Neuronal stem cell (in vitro differentiated cells): ENCODE measurements around the gene SENP6.
"Not testable (repeated sequence)": the region's sequence is repeated elsewhere in the genome, so short reads cannot be mapped to it uniquely, and the experiment has no call there.

Experiments used
- DNase-seq: peaks from one replicate; pipeline ENCODE4 v3.0.0-alpha.2; 2013; ENCODE audit warnings: low spot score
- H2AFZ ChIP-seq: one replicate; pipeline ENCODE4 v1.6.1; 2013; ENCODE audit warnings: mild to moderate bottlenecking, low read length, inconsistent platforms
- H2AK5ac ChIP-seq: 2 replicates; pipeline ENCODE4 v1.6.1; 2013; ENCODE audit warnings: low read depth, mild to moderate bottlenecking, inconsistent platforms, low read length, moderate library complexity, mixed read lengths
- H2BK120ac ChIP-seq: 2 replicates; pipeline ENCODE4 v1.6.1; 2013; ENCODE audit warnings: low read depth, mild to moderate bottlenecking, inconsistent platforms, low read length, moderate library complexity, mixed read lengths
- H2BK12ac ChIP-seq: one replicate; pipeline ENCODE4 v1.6.1; 2013; ENCODE audit warnings: low read length, inconsistent platforms
- H2BK15ac ChIP-seq: 2 replicates; pipeline ENCODE4 v1.6.1; 2013; ENCODE audit warnings: mild to moderate bottlenecking, low read length, inconsistent platforms, mixed read lengths
- H2BK5ac ChIP-seq: one replicate; pipeline ENCODE4 v1.6.1; 2013; ENCODE audit warnings: inconsistent platforms, mild to moderate bottlenecking, low read length, moderate library complexity
- H3K14ac ChIP-seq: one replicate; pipeline ENCODE4 v1.6.1; 2013; ENCODE audit warnings: low read length, inconsistent platforms
- H3K18ac ChIP-seq: 2 replicates; pipeline ENCODE4 v1.6.1; 2013; ENCODE audit warnings: low read length, inconsistent platforms
- H3K23ac ChIP-seq: 2 replicates; pipeline ENCODE4 v1.6.1; 2013; ENCODE audit warnings: low read depth, mild to moderate bottlenecking, mixed read lengths, low read length, inconsistent platforms; ENCODE audit not compliant: poor library complexity
- H3K27ac ChIP-seq: replicated peaks from 3 replicates; pipeline ENCODE4 v1.5.1; 2013; ENCODE audit warnings: low read length, inconsistent platforms
- H3K27me3 ChIP-seq, 3 experiments: 2 replicates each; pipeline ENCODE4 v1.6.1; 2013; ENCODE audit warnings: low read length in 3 of 3, mild to moderate bottlenecking in 2 of 3, inconsistent platforms in 1 of 3, low read depth in 1 of 3, mixed read lengths in 1 of 3, moderate library complexity in 1 of 3; ENCODE audit not compliant: control insufficient read depth in 3 of 3, insufficient read depth in 3 of 3
- H3K36me3 ChIP-seq, 2 donors: replicated peaks in 1 of 2; 2 replicates each; pipeline ENCODE4 v1.6.1; 2013; ENCODE audit warnings: low read length in 2 of 2; ENCODE audit not compliant: control insufficient read depth in 2 of 2, insufficient read depth in 2 of 2
- H3K4ac ChIP-seq: 2 replicates; pipeline ENCODE4 v1.6.1; 2013; ENCODE audit warnings: inconsistent platforms, mild to moderate bottlenecking, low read length, moderate library complexity
- H3K4me1 ChIP-seq, 2 donors: 1 replicate in 1 of 2; 2 replicates in 1 of 2; pipeline ENCODE4 v1.6.1; 2013; ENCODE audit warnings: low read length in 2 of 2, low read depth in 1 of 2; ENCODE audit not compliant: control insufficient read depth in 2 of 2, insufficient read depth in 1 of 2
- H3K4me2 ChIP-seq: one replicate; pipeline ENCODE4 v1.6.1; 2013; ENCODE audit warnings: mild to moderate bottlenecking, low read length, inconsistent platforms; ENCODE audit not compliant: insufficient read depth, poor library complexity, severe bottlenecking
- H3K4me3 ChIP-seq, 2 donors: 2 replicates each; pipeline ENCODE4 v1.5.1; 2013; ENCODE audit warnings: low read length in 2 of 2, mild to moderate bottlenecking in 2 of 2, inconsistent platforms in 1 of 2, moderate library complexity in 1 of 2
- H3K79me1 ChIP-seq: one replicate; pipeline ENCODE4 v1.6.1; 2013; ENCODE audit warnings: low read depth, mild to moderate bottlenecking, inconsistent platforms, low read length, moderate library complexity
- H3K9ac ChIP-seq: one replicate; pipeline ENCODE4 v1.6.1; 2013; ENCODE audit warnings: mild to moderate bottlenecking, low read depth, low read length, inconsistent platforms; ENCODE audit not compliant: poor library complexity
- H3K9me3 ChIP-seq, 2 donors: replicated peaks in 1 of 2; 2 replicates each; pipeline versions ENCODE3 to v1.6.1; 2013; ENCODE audit warnings: low read length in 2 of 2, mild to moderate bottlenecking in 2 of 2, inconsistent platforms in 1 of 2, low read depth in 1 of 2, mixed read lengths in 1 of 2, moderate library complexity in 1 of 2; ENCODE audit not compliant: control insufficient read depth in 2 of 2, insufficient read depth in 1 of 2
- H4K8ac ChIP-seq: one replicate; pipeline ENCODE4 v1.6.1; 2013; ENCODE audit warnings: low read depth, mild to moderate bottlenecking, inconsistent platforms, low read length, moderate library complexity
- H4K91ac ChIP-seq: one replicate; pipeline ENCODE4 v1.6.1; 2013; ENCODE audit warnings: low read length, low read depth, mild to moderate bottlenecking, inconsistent platforms; ENCODE audit not compliant: poor library complexity
- WGBS, 2 donors: extraction: QIAGEN DNeasy Blood & Tissue Kit; methylation state at CpG; one replicate each; pipeline ENCODE4 v1.1.7; 2013; ENCODE audit warnings: missing lambda C conversion rate in 2 of 2, mixed read lengths in 1 of 2; ENCODE audit not compliant: insufficient read length in 2 of 2, insufficient replicate concordance in 1 of 2; ENCODE audit errors: extremely low coverage in 2 of 2; 5-methylcytosine and 5-hydroxymethylcytosine counted together

SENP6 gene

GRCh38 chr6:75687937-75688336 is 86.3 kb downstream of the SENP6 start:
- H3K18ac ChIP-seq, DNase-seq, H2BK120ac ChIP-seq, H2BK5ac ChIP-seq, H2BK12ac ChIP-seq, H2BK15ac ChIP-seq, H3K4me3 ChIP-seq, H2AK5ac ChIP-seq, H3K27me3 ChIP-seq, H3K23ac ChIP-seq, H3K9me3 ChIP-seq, H3K4me2 ChIP-seq, H3K4me1 ChIP-seq, H4K91ac ChIP-seq, H3K4ac ChIP-seq, H3K27ac ChIP-seq, H2AFZ ChIP-seq, H3K9ac ChIP-seq, H3K14ac ChIP-seq, H3K79me1 ChIP-seq: not testable (repeated sequence)
- Histone ChIP-seq H3K36me3 (peaks cover 12 to 56% of the 10 kb centered on the region in 2 donors), H4K8ac (peak overlapping the region; percentile 43)
- WGBS, 2 donors = no CpG with 5 or more reads among the region's 8 CpGs

DNA sequence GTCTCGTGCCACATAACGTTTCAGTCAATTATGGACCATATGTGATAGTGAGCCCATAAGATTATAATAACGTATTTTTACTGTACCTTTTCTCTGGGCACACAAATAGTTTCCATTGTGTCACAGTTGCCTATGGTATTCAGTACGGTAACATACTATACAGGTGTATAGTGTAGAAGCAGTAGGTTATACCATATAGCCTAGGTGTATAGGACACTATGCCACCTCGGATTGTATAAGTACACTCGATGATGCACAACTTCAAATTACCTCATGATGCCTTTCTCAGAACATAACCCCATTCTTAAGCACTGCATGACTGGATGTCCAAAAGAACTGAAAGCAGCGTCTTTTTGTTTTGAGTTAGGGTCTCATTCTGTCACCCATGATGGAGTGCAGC is 87.9 kb downstream of the SENP6 start:
- no peak overlapping the region for H2BK120ac ChIP-seq
- DNase-seq = no peak
- no CpG with 5 or more reads among the region's 7 CpGs for WGBS, 2 donors

GRCh38 chr6:75691012-75691411 is 89.3 kb downstream of the SENP6 start:
- H3K9ac ChIP-seq = no peak overlapping the region
- H3K79me1 ChIP-seq = no peaks in the 10 kb centered on the region
- H3K14ac ChIP-seq = no peak overlapping the region
- no peak overlapping the region for H4K91ac ChIP-seq
- no peak overlapping the region for H3K4me2 ChIP-seq
- no peak overlapping the region for H3K4me3 ChIP-seq
- no peak overlapping the region for H2BK120ac ChIP-seq
- no peaks in the 10 kb centered on the region for H3K4me1 ChIP-seq
- no peaks in the 10 kb centered on the region for H3K27me3 ChIP-seq
- H3K23ac ChIP-seq = no peak overlapping the region
- DNase-seq = no peak
- no peak overlapping the region for H2BK12ac ChIP-seq
- H3K18ac ChIP-seq = no peak overlapping the region
- WGBS, 2 donors = no CpG with 5 or more reads among the region's 6 CpGs
- no peak overlapping the region for H2BK5ac ChIP-seq
- no peak overlapping the region for H4K8ac ChIP-seq
- no peak overlapping the region for H3K27ac ChIP-seq
- H3K9me3 ChIP-seq = no peaks in the 10 kb centered on the region
- no peak overlapping the region for H3K4ac ChIP-seq
- peaks cover 12 to 85% of the 10 kb centered on the region in 2 donors for H3K36me3 ChIP-seq
- no peak overlapping the region for H2AFZ ChIP-seq
- no peak overlapping the region for H2AK5ac ChIP-seq
- H2BK15ac ChIP-seq = no peak overlapping the region

More for the DNA sequence above, 87.9 kb downstream of the SENP6 start:
- Histone ChIP-seq H3K9ac (no peak overlapping the region), H4K8ac (no peak overlapping the region), H3K4me2 (no peak overlapping the region), H2AFZ (no peak overlapping the region), H3K4ac (no peak overlapping the region), H3K27ac (no peak overlapping the region), H3K14ac (no peak overlapping the region), H3K18ac (no peak overlapping the region), H2BK12ac (no peak overlapping the region), H2BK15ac (no peak overlapping the region), H3K36me3 (peaks cover 12 to 73% of the 10 kb centered on the region in 2 donors), H3K27me3 (no peaks in the 10 kb centered on the region), H3K9me3 (no peaks in the 10 kb centered on the region), H3K4me3 (no peak overlapping the region), H4K91ac (no peak overlapping the region), H2BK5ac (no peak overlapping the region), H3K23ac (no peak overlapping the region), H2AK5ac (no peak overlapping the region), H3K4me1 (no peaks in the 10 kb centered on the region), H3K79me1 (no peaks in the 10 kb centered on the region)

- H4K91ac ChIP-seq = no peak overlapping the region
- no peak overlapping the region for H2BK15ac ChIP-seq
- WGBS, 2 donors = no CpG with 5 or more reads among the region's 1 CpG
- no peak overlapping the region for H3K23ac ChIP-seq
- no peaks in the 10 kb centered on the region for H3K4me1 ChIP-seq
- H3K79me1 ChIP-seq = no peaks in the 10 kb centered on the region
- no peak overlapping the region for H3K14ac ChIP-seq
- H3K4me3 ChIP-seq = no peak overlapping the region
- H2AK5ac ChIP-seq = no peak overlapping the region
- H3K36me3 ChIP-seq = peaks cover 15 to 94% of the 10 kb centered on the region in 2 donors
- no peak overlapping the region for H3K4ac ChIP-seq
- no peak overlapping the region for H3K18ac ChIP-seq
- no peaks in the 10 kb centered on the region for H3K9me3 ChIP-seq
- no peaks in the 10 kb centered on the region for H3K27me3 ChIP-seq
- no peak overlapping the region for H2BK120ac ChIP-seq
- no peak for DNase-seq
- H4K8ac ChIP-seq = no peak overlapping the region
- no peak overlapping the region for H3K4me2 ChIP-seq
- no peak overlapping the region for H3K27ac ChIP-seq
- H3K9ac ChIP-seq = no peak overlapping the region
- no peak overlapping the region for H2BK5ac ChIP-seq
- H2AFZ ChIP-seq = no peak overlapping the region
- H2BK12ac ChIP-seq = no peak overlapping the region
Measured at GRCh38 chr6:75693534-75693933, 91.9 kb downstream of the SENP6 start.
